ENCODE results near the gene AHCYL2.

The AHCYL2 gene

GRCh38 chr7:129341212-129341611 is 116.4 kb downstream of the AHCYL2 start:
- no peak overlapping the region for H3K27ac Mint-ChIP-seq
- no peaks in the 10 kb centered on the region for H3K36me3 Mint-ChIP-seq (ENCODE audit: low read depth)
- no peak for DNase-seq
- H3K4me3 Mint-ChIP-seq: no peak overlapping the region
- no peaks in the 10 kb centered on the region for H3K27me3 Mint-ChIP-seq (ENCODE audit: low read depth, poor library complexity)
- no peaks in the 10 kb centered on the region for H3K9me3 Mint-ChIP-seq
- TF ChIP-seq CTCF (IDR thresholded peaks at IDR 0.05): no peak
- H3K4me1 Mint-ChIP-seq: peaks cover 6% of the 10 kb centered on the region

- H3K27me3 Mint-ChIP-seq (ENCODE audit: low read depth, poor library complexity): no peaks in the 10 kb centered on the region
- H3K4me1 Mint-ChIP-seq: peaks cover 6% of the 10 kb centered on the region
- no peaks in the 10 kb centered on the region for H3K36me3 Mint-ChIP-seq (ENCODE audit: low read depth)
- no peak for TF ChIP-seq CTCF (IDR thresholded peaks at IDR 0.05)
- no peak overlapping the region for H3K27ac Mint-ChIP-seq
- no peaks in the 10 kb centered on the region for H3K9me3 Mint-ChIP-seq
- no peak overlapping the region for H3K4me3 Mint-ChIP-seq
- DNase-seq: no peak
Measured at GRCh38 chr7:129341816-129342806, 117.3 kb downstream of the AHCYL2 start.

- Mint-ChIP-seq H3K4me3 (no peak overlapping the region), H3K9me3 (no peaks in the 10 kb centered on the region), H3K27ac (no peak overlapping the region), H3K4me1 (peaks cover 6% of the 10 kb centered on the region), H3K36me3 (ENCODE audit: low read depth) (no peaks in the 10 kb centered on the region), H3K27me3 (ENCODE audit: low read depth, poor library complexity) (no peaks in the 10 kb centered on the region)
- TF ChIP-seq CTCF (IDR thresholded peaks at IDR 0.05): peak; percentile 65
- no peak for DNase-seq
Measured at GRCh38 chr7:129343099-129343700, 118.4 kb downstream of the AHCYL2 start.

- H3K4me1 Mint-ChIP-seq: peaks cover 6% of the 10 kb centered on the region
- no peak for TF ChIP-seq CTCF (IDR thresholded peaks at IDR 0.05)
- no peaks in the 10 kb centered on the region for H3K36me3 Mint-ChIP-seq (ENCODE audit: low read depth)
- H3K27ac Mint-ChIP-seq: no peak overlapping the region
- no peak for DNase-seq
- no peaks in the 10 kb centered on the region for H3K27me3 Mint-ChIP-seq (ENCODE audit: low read depth, poor library complexity)
- H3K4me3 Mint-ChIP-seq: no peak overlapping the region
- H3K9me3 Mint-ChIP-seq: no peaks in the 10 kb centered on the region
Measured at GRCh38 chr7:129347330-129347729, 122.5 kb downstream of the AHCYL2 start.

- TF ChIP-seq CTCF (IDR thresholded peaks at IDR 0.05): no peak
- no peaks in the 10 kb centered on the region for H3K9me3 Mint-ChIP-seq
Measured at GRCh38 chr7:129348023-129348740, 123.4 kb downstream of the AHCYL2 start.

More at GRCh38 chr7:129348023-129348740, 123.4 kb downstream of the AHCYL2 start:
- no peak for DNase-seq
- Mint-ChIP-seq H3K27ac (no peak overlapping the region), H3K4me3 (no peak overlapping the region), H3K27me3 (ENCODE audit: low read depth, poor library complexity) (no peaks in the 10 kb centered on the region), H3K36me3 (ENCODE audit: low read depth) (no peaks in the 10 kb centered on the region), H3K4me1 (peaks cover 6% of the 10 kb centered on the region)

All from nephron progenitor cell (in vitro differentiated cells).